Motor neuron (in vitro differentiated cells): Measurements from ENCODE around the gene CTNNAL1. TPM values are rescaled to one million over a fixed set of nuclear protein-coding genes. Genes with fewer than 3 reads are reported as not detected.

Source experiments
- ATAC-seq, 8 experiments: fragments of 200-7000 bp; cut with Tn5 transposase; replicated peaks in 6 of 8; 2 replicates each; pipeline ENCODE4 v1.8.0; 2021; ENCODE audit warnings: mild to moderate bottlenecking in 8 of 8, moderate library complexity in 8 of 8
- H3K27ac ChIP-seq, 2 donors: fragments of 250-450 bp; sonication (Bioruptor Pico); 2 replicates each; pipeline ENCODE4 v1.9.0; 2021; ENCODE audit warnings: antibody characterized with exemption in 2 of 2, mild to moderate bottlenecking in 2 of 2, moderate library complexity in 1 of 2
- H3K4me1 ChIP-seq, 2 donors: fragments of 250-450 bp; sonication (Bioruptor Pico); replicated peaks in 1 of 2; 2 replicates each; pipeline ENCODE4 v1.6.1; 2021; ENCODE audit warnings: antibody characterized with exemption in 2 of 2, mild to moderate bottlenecking in 2 of 2, moderate library complexity in 1 of 2
- H3K4me3 ChIP-seq, 5 donors: fragments of 250-450 bp; sonication (Bioruptor Pico); 2 replicates each; pipeline ENCODE4 v1.9.0; 2021; ENCODE audit warnings: antibody characterized with exemption in 5 of 5, mild to moderate bottlenecking in 5 of 5, moderate library complexity in 4 of 5
- WGBS, 10 experiments: fragments of 450-650 bp; shearing (Covaris generic); methylation state at CpG; one replicate each; pipeline ENCODE4 v1.0.0; 2022; 5-methylcytosine and 5-hydroxymethylcytosine counted together
- in situ Hi-C, 9 experiments: fragments of 400-800 bp; cut with MboI; loops; one replicate each; pipeline ENCODE4 v1.15.0; 2021; ENCODE audit warnings: low sequenced_read_pairs in 9 of 9, low pct_unique_long_range_greater_than_20kb in 2 of 9; ENCODE audit not compliant: unreplicated experiment in 9 of 9
- total RNA-seq, 8 experiments: library from RNA; unstranded; fragments of 300-600 nt; gene quantifications; 2 replicates each; pipeline versions ENCODE4 v1.2.3 to v1.2.4, GENCODE V29; 2022

The CTNNAL1 gene
- total RNA-seq, 8 experiments from 2014 or later = 16.3 to 34.7 (median 19.5) TPM

- peak in 2 of 8 experiments; percentile 48 to 59 for ATAC-seq
- Histone ChIP-seq H3K4me3 (no peak overlapping the region), H3K4me1 (no peaks in the 10 kb centered on the region), H3K27ac (no peak overlapping the region)
- in situ Hi-C loops = no loop called here
- 7 to 82% (median 65%) methylated on average over 2 to 4 of the region's 4 CpGs; no CpG with 5 or more reads in 4 of the 10 experiments for WGBS, 10 experiments
Measured at GRCh38 chr9:108963459-108964143, 49.7 kb downstream of the CTNNAL1 start.

DNA sequence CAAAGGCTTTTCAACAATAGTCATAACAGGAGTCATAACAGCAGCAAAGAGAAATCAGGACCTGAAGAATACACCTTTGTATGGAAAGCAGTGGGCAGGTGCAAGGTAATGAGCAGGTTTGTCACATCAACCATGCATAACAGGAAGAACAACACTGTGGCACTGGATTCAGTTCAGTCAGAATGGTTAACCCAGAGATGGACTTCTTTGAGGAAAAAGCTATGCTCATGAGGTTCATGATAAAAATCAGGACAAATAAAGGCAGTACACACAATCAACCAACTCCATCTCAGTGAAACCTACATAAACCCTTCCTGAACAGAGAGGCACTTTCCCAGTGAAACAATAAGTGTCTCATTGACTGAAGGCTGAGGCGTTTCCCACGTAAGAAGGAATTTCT lies 52.1 kb downstream of the CTNNAL1 start:
- 82 to 100% (median 100%) methylated on average over 1 to 2 of the region's 2 CpGs; no CpG with 5 or more reads in 4 of the 10 experiments for WGBS, 10 experiments
- Histone ChIP-seq H3K4me3 (no peak overlapping the region), H3K27ac (no peak overlapping the region), H3K4me1 (no peaks in the 10 kb centered on the region)
- in situ Hi-C loops = no loop called here
- ATAC-seq = no peak

DNA sequence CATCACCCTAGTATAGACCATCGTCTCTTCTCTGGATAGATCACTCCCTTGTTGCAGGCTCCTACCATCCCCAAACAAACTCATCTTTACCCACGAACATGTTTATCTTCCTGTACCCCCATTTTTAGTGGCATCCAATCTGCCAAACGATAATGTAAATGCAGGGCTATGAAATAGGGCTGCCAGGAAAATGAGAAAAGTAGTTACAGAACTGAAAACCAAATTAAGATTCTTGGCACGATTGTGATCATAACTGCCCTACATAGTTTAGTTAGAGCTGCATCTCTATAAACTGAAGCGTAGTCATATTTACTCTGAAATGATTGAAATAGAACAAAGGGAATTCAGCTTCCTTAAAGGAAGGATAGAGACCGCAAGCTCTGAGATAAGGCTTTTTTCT lies 53.0 kb downstream of the CTNNAL1 start:
- no peak overlapping the region for H3K4me3 ChIP-seq
- no peak for ATAC-seq
- in situ Hi-C loops = no loop called here
- H3K27ac ChIP-seq = no peak overlapping the region
- WGBS, 10 experiments = 60 to 100% (median 78%) methylated on average over 1 to 6 of the region's 6 CpGs
- no peaks in the 10 kb centered on the region for H3K4me1 ChIP-seq

DNA sequence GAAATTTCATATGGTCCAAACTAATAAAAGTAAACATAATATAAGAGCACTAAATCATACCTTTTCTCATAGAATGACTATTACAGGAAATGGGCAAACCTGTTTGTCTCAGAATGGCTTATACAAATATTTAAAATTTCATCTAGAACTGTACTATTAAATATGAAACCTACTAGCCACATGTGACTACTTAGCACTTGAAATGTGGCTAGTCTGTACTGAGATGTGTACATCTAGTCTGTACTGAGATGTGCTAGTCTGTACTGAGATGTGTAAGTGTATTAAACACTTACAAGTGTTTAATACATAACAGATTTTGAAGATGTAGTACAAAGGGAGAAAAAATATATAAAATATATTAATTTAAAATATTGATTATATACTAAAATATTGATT lies 56.7 kb downstream of the CTNNAL1 start:
- no peak overlapping the region for H3K4me3 ChIP-seq
- in situ Hi-C loops = no loop called here
- no peak for ATAC-seq
- no peak overlapping the region for H3K27ac ChIP-seq
- no peaks in the 10 kb centered on the region for H3K4me1 ChIP-seq

- Histone ChIP-seq H3K27ac (no peak overlapping the region), H3K4me3 (no peak overlapping the region), H3K4me1 (no peaks in the 10 kb centered on the region)
- 44 to 100% (median 85%) methylated on average over 1 to 4 of the region's 4 CpGs; no CpG with 5 or more reads in 2 of the 10 experiments for WGBS, 10 experiments
- in situ Hi-C loops = no loop called here
- ATAC-seq = peak in 3 of 8 experiments; percentile 37 to 50 (median 41)
Measured at GRCh38 chr9:108956022-108956630, 57.2 kb downstream of the CTNNAL1 start.

DNA sequence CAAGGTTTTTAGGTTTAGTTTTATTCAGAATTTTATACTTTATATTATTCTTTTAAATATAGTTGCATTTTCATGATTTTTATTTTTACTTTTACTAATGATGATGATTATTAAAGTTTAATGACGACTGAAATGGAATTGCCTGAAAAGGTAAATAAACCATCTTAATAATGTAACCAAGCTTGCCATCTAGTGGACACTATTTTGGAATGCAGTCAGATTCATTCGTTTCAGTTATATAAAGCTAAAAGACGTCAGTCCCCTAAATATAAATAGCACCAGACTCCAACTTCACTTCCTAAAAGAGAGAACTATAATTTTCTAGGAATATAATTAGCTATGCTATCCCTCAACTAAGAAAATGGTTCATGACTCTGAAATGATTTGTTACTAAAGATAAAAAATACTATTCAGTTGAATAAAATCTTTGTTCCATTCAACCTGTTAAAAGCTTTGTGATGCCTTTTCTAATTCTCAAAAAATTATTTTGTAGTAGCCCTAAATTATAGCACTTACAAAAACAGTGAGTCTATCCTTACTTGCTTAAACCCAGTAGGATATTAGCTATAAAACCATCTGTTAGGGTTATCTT lies 59.2 kb downstream of the CTNNAL1 start:
- in situ Hi-C loops = no loop called here
- Histone ChIP-seq H3K4me3 (no peak overlapping the region), H3K4me1 (no peaks in the 10 kb centered on the region), H3K27ac (no peak overlapping the region)
- ATAC-seq = peak in 2 of 8 experiments; percentile 18 to 35
- WGBS, 10 experiments = 0 to 53% (median 20%) methylated on average over 2 to 3 of the region's 3 CpGs

DNA sequence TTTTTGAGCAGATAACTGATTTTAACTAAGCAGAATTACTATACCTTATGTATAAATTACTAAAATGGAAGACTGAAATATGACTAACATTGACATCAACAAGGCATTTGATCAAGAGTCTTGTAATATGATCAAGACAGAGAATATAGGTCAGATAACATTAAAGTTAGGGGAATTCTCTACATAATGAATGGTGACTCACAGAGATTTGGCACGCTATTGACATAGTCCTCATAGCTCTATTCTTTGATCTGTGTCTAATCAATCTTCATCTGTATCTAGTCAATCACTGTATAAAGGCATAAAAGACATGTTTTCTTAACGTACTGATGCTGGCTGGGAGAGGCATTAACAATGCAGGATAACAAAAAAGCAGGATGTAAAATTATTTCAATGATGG lies 61.7 kb downstream of the CTNNAL1 start:
- Histone ChIP-seq H3K4me1 (no peaks in the 10 kb centered on the region), H3K4me3 (no peak overlapping the region), H3K27ac (no peak overlapping the region)
- WGBS, 10 experiments = 0 to 100% (median 83%) methylated on average over 1 to 2 of the region's 2 CpGs
- in situ Hi-C loops = no loop called here
- ATAC-seq = no peak

DNA sequence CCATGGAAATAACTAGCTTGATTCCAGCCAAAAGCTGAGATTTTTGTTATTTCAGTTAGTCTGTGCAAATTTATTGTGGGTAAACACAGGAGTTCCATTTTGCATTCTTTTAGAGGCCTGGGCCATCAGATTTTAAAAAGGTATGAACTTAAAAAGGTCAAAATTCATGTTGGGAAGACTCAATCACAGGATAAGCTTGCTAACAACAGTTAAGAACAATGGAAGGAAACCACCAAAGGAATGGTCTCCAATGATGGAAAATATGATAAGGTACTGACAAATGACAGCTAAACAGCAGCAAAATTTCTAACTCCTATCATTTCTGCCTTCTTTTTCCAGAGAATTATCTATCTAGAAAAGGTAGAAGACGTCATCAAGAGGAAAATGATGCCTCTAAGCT lies 63.1 kb downstream of the CTNNAL1 start:
- in situ Hi-C loops = no loop called here
- 86 to 100% (median 100%) methylated on average over 1 of the region's 1 CpG; no CpG with 5 or more reads in 2 of the 10 experiments for WGBS, 10 experiments
- no peak for ATAC-seq
- Histone ChIP-seq H3K4me3 (no peak overlapping the region), H3K27ac (no peak overlapping the region), H3K4me1 (no peaks in the 10 kb centered on the region)

- in situ Hi-C loops = no loop called here
- peaks cover 5 to 11% of the 10 kb centered on the region in 2 donors for H3K4me1 ChIP-seq
- ATAC-seq = no peak
- H3K4me3 ChIP-seq = no peak overlapping the region
- WGBS, 10 experiments = 43 to 100% (median 90%) methylated on average over 1 to 4 of the region's 4 CpGs; no CpG with 5 or more reads in 2 of the 10 experiments
- no peak overlapping the region for H3K27ac ChIP-seq
Measured at GRCh38 chr9:108939975-108940374, 73.3 kb downstream of the CTNNAL1 start.

- Histone ChIP-seq H3K4me1 (peaks cover 5 to 12% of the 10 kb centered on the region in 2 donors), H3K27ac (no peak overlapping the region), H3K4me3 (no peak overlapping the region)
- in situ Hi-C loops = no loop called here
- WGBS, 10 experiments = 81 to 100% (median 95%) methylated on average over 2 to 5 of the region's 5 CpGs; no CpG with 5 or more reads in 2 of the 10 experiments
- no peak for ATAC-seq
Measured at GRCh38 chr9:108937561-108938305, 75.6 kb downstream of the CTNNAL1 start.

DNA sequence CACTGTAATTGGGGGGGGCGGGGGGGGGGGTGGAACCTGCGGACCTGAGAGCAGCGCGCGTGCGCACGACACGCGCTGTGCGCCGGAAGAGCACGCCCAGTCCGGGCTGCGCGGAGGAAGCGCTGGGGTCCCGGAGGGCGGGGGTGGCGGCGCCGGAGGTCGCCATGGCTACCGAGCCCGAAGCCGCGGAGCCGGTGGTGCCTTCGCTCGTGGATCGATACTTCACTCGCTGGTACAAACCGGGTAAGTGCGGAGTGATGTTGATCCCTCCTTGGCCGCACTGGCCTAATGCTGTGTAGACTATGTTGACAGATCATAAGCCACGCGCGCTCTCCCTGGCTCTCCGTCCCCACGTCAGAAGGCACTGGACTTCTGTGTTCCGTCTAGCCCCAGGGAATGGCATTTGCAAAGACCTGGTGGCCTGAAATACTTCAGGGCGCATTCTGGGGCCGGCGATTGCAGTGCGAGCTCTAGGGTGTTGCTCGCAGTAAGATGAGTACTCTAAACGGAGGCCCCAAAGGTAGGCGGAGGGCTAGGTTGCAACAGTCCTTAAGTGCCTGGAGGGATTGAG lies 78.9 kb downstream of the CTNNAL1 start, which contains the start of gene ABITRAM:
Gene ABITRAM, plus strand, starts transcription at position 78 of the 571 bp plus-strand sequence. Its CDS starts 87 bp downstream, at position 165.
- in situ Hi-C loops = no loop called here
- peak; percentile 68 to 89 (median 85) for ATAC-seq
- Histone ChIP-seq H3K27ac (peak within 1 kb of the TSS; percentile 83 to 87), H3K4me3 (peak within 1 kb of the TSS; percentile 68 to 88 (median 74)), H3K4me1 (peaks cover 10 to 25% of the 10 kb centered on the region in 2 donors)
- WGBS, 10 experiments = 0% methylated on average over 1 to 5 of the region's 47 CpGs; no CpG with 5 or more reads in 5 of the 10 experiments

DNA sequence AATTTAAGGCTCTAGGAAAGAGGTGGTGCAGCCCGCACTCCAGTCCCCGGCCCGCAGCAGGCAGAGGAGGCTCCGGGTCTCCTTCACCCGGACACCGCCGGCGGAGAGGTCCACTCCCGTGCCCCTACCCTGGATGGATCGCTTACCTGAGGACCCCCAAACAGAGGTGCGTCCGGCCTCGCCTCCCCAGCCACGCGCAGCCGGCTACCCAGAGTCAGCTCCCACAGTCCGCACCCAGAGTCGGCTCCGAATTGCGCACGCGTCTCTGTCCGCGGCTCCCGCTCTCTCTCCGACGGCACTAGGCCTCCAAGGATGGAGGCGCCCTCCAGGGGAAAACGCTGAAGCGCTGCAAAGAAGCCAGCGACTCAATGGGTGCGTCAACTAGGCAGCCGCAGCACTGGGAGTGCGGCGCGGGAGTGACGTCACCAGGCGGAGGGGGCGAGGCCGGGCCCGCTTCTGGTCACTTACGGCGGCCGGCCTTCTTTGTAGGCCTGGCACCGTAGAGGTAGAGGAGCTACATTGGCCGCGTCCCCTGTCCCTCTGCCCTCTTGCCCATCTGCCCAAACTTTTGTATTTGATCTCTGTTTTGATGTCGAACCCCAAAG lies 79.5 kb downstream of the CTNNAL1 start, which contains the start of gene ELP1:
Gene ELP1, minus strand, starts transcription at position 407 of the 605 bp plus-strand sequence. CDS start 2,978 bp downstream, outside the sequence.
- in situ Hi-C loops = no loop called here
- ATAC-seq = peak; percentile 84 to 92 (median 86)
- Histone ChIP-seq H3K4me1 (peaks cover 10 to 25% of the 10 kb centered on the region in 2 donors), H3K4me3 (peak within 1 kb of the TSS; percentile 68 to 88 (median 74)), H3K27ac (peak within 1 kb of the TSS; percentile 83 to 87)
- WGBS, 10 experiments = 0 to 17% (median 0%) methylated on average over 2 to 8 of the region's 48 CpGs; no CpG with 5 or more reads in 5 of the 10 experiments
